GM18858 (cell line): ENCODE data around the gene POLDIP2.
"Not testable (repeated sequence)": the region's sequence is repeated elsewhere in the genome, so short reads cannot be mapped to it uniquely, and the experiment has no call there.

ENCODE experiments used
- ATAC-seq: cut with Tn5 transposase; IDR thresholded peaks from one replicate; pipeline ENCODE4 v1.9.1; 2021; ENCODE audit not compliant: unreplicated experiment

The POLDIP2 gene

DNA sequence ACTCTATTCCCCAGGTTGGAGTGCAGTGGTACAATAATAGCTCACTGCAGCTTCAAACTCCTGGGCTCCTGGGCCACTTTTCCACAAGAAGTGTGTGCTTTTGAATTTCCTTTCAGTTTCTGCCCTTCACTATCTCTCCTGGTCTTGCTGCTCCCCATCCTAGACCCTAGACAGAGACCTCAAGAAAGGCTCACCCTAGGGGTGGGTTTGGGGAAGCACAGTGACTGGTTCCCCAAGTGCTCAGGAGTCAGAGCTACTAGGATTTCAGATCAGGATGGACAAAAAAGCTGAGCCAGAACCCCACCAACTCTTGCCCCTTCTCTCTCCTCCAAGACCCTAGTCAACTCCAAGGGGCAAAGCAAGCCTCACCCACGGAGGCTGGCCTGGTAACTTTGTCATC is 9.3 kb upstream of the POLDIP2 start:
- no peak for ATAC-seq

GRCh38 chr17:28365487-28365886 is 8.2 kb upstream of the POLDIP2 start:
- no peak for ATAC-seq

GRCh38 chr17:28364665-28365363 is 7.5 kb upstream of the POLDIP2 start, which contains the start of gene SEBOX:
Gene SEBOX (minus strand): TSS chr17:28365199. CDS start chr17:28365151, 48 bp downstream.
- ATAC-seq, result no peak

DNA sequence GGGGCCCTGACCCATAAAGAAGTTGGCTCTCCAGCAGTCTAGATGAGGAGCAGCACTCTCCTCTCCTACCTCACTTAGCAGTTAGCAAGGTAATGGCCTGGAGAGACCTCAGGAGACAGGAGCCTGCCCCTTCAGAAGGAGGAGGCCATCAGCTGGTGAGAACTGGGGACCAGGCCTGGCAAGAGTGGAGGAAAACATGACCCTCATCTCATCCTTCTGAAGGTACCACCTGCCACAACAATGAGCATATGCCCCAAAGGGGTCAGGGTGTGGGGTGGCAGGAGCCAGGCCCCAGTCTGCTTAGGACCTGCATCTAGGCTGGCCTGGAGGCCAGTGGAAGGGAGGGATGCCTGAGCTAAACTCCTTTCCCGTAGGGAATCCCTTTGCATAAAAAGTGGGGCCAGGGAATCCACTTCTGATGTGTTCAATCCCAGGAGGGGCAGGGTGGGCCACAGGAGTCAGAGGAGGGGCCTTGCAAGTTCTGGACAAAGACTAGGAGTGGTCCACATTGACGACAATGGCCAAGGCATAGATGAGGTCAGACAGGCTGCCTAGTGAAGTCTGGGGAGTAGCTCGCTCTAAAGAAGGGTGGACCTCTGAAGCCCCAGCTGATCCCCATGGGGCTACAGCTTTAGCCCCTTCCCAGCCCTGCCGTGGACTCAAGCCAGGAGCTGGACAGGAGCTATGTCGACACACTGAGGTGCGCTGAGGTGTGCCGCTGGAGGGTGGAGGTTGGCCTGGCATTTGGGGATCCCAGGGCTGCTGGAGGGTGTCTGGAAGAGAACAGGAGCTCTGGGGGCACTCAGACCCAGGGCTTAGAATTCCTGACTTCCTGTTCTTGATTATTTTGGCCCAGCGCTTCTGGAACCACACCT is 6.7 kb upstream of the POLDIP2 start:
- ATAC-seq, result no peak

GRCh38 chr17:28363186-28363585 is 5.9 kb upstream of the POLDIP2 start:
- ATAC-seq, result no peak

DNA sequence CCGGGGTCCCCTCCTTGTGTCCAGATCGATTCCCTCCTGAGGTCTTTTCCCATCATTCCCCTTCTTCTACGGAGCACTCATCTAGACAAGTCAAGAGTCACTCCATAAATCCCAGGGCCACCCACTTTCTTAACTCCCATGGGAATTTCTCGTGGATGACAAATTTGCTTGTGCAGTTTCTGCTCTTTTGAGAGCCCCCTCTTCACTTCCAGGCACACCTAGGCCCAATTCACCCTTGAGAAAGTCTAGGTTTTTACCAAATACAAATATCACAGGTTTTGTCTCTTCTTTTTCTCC is 522 bp upstream of the POLDIP2 start:
- no peak for ATAC-seq

GRCh38 chr17:28350271-28350670 is 7.1 kb downstream of the POLDIP2 start:
- no peak for ATAC-seq

- ATAC-seq, result no peak
Observed at GRCh38 chr17:28348979-28349378, 8.3 kb downstream of the POLDIP2 start.

DNA sequence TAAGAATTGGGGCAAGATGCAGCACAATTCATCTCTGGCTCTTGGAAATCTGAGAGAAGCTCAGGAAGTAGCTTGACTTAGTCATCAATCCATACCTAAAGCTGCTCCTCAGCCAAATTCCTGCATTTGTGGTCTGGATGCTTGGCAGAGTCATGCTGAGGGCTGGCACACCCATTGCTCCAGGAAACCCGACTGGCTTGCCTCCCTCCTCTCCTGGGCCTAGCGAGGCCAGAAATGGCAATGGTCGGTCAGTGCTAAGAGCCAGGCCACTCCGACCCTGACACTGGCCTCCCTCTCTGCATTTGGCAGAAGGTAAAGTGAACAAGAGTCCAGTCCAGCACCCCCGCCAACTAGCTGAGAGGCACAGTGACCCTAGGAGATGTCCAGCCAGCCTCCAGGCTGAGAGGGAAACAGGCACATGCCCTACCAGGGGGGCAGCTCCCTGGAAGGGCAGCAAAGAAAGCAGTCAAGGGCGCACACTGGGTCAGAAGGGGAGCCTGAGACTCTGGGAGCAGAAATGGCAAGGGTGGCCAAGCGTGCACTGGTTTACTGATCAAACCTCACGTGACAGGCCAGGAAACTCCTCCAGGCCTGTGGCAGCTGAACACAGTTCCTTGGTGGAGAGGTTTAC is 10.0 kb downstream of the POLDIP2 start:
- no peak for ATAC-seq

- no peak for ATAC-seq
Observed at GRCh38 chr17:28346746-28347246, 10.5 kb downstream of the POLDIP2 start.

- ATAC-seq, result no peak
Observed at GRCh38 chr17:28346199-28346580, 11.1 kb downstream of the POLDIP2 start.

GRCh38 chr17:28345419-28346198 is 11.7 kb downstream of the POLDIP2 start:
- ATAC-seq, result no peak

- no peak for ATAC-seq
Observed at GRCh38 chr17:28344435-28344901, 12.9 kb downstream of the POLDIP2 start.

DNA sequence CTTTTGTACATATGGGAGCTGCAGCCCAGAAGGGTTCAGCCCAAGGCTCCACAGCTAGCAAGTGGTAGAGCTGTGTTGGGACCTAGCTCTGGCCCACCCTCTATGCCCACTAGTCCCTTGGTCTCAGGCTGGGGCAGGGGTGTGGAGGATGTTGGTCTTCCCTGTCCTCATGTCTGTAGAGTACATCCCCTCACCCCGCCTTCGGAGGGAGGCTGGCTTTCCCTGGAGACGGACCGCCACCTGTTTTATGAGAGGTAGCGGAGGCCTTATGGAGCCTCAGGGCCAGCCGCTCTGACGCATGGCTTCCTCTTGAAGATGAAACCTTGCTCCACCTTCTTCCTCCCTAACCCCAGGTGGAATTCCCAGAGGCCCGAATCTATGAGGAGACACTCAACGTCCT is 13.3 kb downstream of the POLDIP2 start:
- ATAC-seq, result no peak

DNA sequence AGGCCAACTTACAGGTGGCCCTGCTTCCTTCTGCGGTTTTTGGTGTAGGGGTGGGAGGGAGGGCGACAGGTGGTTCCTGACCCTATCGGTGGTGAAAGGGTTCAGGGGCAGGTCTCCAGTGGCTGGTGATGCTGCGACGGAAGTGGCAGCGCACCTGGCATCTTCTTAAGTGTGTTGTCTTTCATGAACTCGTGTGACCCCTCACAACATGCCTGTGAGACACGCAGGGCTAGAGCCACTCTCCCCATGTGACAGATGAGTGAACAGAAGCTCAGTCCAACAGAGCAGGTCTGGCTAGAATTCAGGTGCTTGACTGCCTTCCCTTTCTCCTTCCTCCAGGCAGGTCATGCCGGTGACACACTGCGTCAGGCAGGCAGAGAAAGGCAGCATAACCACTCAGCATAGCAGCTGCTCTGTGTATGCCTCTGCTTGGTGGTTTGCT is 13.8 kb downstream of the POLDIP2 start:
- ATAC-seq, result no peak

DNA sequence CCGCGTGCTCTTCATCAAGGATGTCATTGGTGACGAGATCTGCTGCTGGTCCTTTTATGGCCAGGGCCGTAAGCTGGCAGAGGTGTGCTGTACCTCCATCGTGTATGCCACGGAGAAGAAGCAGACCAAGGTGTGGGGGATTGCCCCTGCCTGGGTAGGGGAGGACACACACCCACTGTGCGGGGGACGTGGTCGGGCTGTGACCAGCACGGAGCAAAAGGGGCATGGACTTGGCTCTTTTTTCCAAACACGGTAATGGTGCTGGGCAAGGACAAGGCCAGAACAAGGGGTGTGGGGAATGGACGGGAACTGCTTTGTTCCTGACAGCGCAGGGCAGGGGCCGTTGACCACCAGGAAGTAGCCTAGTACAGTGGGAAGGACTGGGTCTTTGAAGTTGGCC is 15.0 kb downstream of the POLDIP2 start:
- no peak for ATAC-seq

DNA sequence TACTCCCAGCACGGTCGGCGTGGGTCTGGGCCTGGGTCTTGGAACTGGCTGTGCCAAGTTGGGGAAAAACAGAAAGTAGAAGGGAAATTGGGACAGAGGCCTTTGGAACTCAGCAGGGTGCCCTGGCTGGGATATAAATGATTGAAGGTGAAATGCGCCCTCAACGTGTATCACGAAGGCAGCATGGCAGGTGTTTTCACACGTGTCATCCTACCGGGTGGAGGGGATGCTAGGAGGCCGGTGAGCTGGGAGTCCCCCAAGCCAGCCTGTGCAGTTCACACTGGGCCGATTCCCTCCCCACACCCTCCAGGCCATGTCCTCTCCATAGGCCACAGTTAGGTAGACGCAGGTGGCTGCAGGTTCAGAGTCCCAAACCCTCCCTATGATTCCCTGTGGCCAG is 15.8 kb downstream of the POLDIP2 start:
- no peak for ATAC-seq

GRCh38 chr17:28340374-28340773 is 17.0 kb downstream of the POLDIP2 start:
- no peak for ATAC-seq

DNA sequence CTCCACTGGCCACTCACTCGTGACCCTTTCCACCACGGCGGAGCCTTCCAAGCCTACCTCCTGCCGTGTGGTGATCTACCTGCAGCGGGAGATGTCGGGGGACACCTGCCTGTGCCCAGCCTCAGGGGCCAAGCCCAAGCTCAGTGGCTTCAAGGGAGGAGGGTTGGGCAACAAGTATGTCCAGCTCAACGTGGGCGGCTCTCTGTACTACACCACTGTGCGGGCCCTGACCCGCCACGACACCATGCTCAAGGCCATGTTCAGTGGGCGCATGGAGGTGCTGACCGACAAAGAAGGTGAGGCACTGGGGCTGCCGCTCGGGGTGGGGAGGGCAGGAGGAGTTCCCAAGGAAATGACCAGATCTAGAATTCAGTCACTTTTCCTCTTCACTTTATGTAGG is 17.9 kb downstream of the POLDIP2 start:
- ATAC-seq, result no peak

DNA sequence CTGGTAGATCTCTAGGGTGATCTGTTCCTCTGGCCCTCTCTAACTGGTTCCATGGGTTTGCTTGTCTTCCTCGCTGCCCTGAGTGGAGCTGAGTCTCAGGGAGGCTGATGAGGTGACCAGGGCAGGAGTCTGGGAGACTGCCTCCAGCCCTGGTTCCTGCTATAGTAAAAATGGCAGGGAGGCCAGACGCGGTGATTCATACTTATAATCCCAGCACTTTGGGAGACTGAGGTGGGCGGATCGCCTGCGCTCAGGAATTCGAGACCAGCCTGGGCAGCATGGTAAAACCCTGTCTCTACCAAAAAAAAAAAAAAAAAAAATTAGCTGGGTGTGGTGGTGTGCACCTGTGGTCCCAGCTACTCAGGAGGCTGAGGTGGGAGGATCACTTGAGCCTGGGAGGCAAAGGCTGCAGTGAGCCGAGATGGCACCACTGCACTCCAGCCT is 18.5 kb downstream of the POLDIP2 start:
- ATAC-seq, result not testable (repeated sequence)
